GM20000 (cell line): ENCODE results near the gene MYMK.

ENCODE experiments used
- DNase-seq: peaks from one replicate; pipeline ENCODE4 v3.0.0; 2012; ENCODE audit warnings: low spot score
- TF ChIP-seq, protein P1 (sequence below): IDR thresholded peaks from 2 replicates; pipeline ENCODE4 v1.5.1; 2012; ENCODE audit warnings: mild to moderate bottlenecking, control low read depth; ENCODE audit errors: extremely low read depth, missing control alignments

MYMK gene

DNA sequence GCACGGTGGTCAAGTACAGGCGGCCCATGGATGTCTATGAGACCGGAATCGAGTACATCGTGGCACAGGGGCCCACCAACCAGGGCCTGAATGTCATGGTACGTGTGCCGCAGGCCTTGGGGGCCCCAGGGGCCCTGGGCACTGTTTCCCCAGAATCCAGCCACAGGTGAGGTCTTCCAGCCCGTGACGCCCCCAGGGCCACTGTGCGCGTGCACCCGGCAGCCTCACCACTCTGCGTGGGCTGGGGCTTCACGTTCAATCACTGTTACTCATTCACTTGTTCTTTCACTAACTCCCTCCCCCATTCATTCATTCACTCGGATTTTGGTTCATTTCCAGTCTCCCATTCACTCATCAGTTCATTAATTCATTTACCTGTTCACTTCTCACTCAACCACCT lies 22.4 kb upstream of the MYMK start:
- no peak for DNase-seq
- TF ChIP-seq, protein P1, sequence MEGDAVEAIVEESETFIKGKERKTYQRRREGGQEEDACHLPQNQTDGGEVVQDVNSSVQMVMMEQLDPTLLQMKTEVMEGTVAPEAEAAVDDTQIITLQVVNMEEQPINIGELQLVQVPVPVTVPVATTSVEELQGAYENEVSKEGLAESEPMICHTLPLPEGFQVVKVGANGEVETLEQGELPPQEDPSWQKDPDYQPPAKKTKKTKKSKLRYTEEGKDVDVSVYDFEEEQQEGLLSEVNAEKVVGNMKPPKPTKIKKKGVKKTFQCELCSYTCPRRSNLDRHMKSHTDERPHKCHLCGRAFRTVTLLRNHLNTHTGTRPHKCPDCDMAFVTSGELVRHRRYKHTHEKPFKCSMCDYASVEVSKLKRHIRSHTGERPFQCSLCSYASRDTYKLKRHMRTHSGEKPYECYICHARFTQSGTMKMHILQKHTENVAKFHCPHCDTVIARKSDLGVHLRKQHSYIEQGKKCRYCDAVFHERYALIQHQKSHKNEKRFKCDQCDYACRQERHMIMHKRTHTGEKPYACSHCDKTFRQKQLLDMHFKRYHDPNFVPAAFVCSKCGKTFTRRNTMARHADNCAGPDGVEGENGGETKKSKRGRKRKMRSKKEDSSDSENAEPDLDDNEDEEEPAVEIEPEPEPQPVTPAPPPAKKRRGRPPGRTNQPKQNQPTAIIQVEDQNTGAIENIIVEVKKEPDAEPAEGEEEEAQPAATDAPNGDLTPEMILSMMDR: no peak

DNA sequence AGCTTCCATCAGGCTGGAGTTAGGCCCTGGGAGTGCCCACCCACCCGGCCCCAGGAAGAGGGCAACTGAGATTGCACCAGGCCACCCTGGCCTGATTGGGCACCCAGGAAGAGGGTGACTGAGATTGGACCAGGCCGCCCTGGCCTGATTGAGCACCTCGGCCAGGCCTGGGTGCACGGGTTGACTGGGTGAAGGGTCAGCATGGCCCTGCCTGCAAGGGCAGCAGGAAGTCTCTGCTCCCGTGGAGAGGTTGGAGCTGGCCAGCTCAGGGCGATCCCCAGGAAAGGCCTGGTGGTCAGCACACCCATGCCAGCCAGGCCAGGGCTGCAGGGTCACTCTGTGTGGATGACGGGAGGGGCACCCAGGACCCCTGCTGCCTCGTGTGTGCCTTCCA lies 21.5 kb upstream of the MYMK start:
- TF ChIP-seq, protein P1: no peak
- no peak for DNase-seq

DNA sequence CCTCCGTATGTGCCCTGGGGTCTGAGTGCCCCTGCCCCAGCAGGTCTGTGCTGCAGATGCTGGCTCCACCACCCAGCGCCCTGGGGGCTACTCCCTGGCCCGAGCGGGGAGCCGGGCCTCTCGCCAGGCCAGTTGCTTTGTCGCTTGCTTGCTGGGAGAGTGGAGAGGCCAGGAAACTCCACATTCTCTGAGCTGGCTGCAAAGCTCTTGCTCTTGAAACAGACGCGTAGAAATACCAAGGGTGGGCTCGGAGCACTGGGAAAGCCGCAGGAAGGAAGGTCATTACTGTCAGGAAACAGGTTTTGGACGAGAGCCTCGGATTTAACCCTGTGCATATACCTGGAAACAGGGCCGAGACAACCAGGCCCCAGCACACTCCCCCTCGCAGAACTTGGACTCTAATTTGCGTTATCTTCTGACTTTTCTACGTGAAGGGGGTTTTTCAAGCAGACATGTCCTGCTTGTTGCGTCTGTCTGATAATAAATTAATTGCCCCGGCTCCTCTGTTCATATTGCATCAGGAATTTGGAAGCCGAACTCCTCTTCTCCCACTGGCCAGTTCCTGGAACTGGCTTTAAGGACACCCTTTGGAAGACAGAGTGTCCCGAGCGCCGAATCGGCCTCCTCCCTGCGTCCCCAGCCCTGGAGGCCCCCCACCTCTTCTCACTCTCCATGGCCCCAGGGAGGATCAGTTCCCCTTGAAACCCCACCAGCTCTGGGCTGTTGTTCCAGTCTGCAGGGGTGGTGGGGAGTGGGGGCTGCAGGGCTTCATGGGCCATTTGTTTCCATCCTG lies 20.9 kb upstream of the MYMK start:
- no peak for DNase-seq
- TF ChIP-seq, protein P1: no peak

DNA sequence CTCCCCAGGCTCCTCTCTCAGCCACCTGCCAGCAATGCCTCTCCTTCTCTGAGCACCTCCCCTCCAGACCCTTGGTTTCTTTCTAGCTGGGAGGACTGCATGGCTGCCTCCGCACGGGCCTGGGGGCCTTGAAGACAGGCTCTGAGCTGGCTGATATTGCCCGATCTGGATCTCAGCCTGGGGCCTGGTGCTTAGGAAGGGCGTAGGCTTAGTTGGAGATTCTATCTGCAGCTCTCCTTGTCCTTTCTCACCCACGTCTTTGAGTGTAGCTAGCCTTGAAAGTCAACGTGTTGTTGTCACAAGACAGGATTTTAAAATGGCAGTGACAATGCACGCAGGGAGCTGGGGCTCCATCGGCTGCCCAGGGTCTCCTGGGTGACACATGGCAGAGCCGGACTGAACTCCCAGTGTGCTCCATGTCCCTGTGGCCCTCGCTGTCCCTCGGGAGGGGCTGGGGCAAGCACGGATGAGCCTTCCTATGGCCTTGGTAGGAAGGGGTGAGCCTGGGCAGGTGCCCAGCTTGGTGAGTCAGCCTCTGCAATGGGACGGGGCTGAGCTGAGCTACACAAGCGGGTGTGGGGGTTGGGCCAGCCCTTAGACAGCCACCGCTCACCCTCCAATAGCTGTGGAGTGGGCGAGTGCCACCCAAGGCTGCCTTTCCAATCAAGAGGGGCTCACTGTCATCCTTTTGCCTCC lies 19.2 kb upstream of the MYMK start:
- TF ChIP-seq, protein P1: no peak
- no peak for DNase-seq

DNA sequence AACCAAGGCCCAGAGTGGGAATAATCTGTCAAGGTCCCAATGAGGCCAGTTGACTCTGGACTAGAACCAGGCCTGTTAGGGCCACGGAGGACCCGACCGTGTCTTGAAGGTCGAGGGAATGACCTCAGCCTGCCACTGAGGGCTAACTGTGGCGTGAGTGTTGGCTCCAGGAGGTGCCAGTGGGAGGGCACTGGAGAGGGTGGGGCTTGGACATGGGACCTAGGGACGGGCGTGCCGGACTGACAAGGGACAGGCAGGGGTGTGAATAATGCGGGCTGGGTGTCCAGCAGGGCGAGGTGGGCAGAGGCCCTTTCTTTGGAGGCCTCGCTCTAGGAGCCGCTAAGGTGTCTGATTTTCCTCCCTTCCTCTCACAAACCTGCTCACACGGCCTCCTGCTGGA lies 17.2 kb upstream of the MYMK start:
- DNase-seq: no peak
- TF ChIP-seq, protein P1: no peak

DNA sequence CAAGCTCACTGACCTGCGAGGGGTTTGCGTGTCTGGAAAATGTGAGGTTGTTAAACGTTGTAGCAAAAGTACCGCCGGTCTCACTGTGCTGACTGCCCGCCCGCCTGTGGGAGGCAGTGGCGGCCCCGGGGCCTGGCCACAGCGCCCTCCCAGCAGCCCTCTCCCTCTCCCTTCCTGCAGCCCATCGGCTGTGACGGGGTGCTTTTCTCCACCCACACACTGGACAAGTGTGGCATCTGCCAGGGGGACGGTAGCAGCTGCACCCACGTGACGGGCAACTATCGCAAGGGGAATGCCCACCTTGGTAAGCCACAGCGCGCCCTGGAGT lies 15.9 kb upstream of the MYMK start:
- no peak for DNase-seq
- TF ChIP-seq, protein P1: no peak

DNA sequence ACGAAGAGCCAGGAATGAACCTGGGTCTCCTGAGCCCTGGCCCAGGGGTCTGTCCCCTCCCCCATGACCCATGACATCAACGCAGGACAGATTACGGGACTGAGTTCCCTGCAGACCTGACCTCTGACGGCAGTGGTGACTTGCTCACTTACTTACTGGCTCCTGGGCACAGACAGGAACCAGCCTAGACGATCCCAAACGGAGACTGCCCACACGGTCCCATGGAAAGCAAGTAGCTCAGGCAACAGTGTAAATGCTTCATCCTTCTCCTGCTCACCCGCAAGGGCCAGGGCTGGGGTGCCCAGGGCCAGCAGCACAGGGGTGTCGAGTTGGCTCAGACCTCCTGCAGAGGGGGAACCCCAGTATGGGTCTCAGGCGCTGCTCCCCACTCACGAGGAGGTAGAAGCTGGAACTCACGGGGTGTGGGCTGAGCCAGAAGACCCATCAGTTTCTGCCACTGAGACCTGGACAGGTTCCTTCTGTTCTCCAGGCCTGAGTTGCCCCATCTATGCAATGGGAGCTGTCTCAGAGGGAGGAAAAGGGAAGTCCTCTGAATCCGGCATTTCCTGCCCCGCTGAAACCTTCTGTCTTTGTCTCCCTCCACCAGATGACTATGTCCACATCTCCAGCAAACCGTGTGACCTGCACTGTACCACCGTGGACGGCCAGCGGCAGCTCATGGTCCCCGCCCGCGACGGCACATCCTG lies 15.4 kb upstream of the MYMK start:
- TF ChIP-seq, protein P1: no peak
- DNase-seq: no peak
